ENCODE measurements around the gene PLEKHG5.
"Not testable (repeated sequence)": the region's sequence is repeated elsewhere in the genome, so short reads cannot be mapped to it uniquely, and the experiment has no call there.

The PLEKHG5 gene

GRCh38 chr1:6445062-6445763, 46.3 kb downstream of the PLEKHG5 start:
- DNase-seq, result no peak

DNA sequence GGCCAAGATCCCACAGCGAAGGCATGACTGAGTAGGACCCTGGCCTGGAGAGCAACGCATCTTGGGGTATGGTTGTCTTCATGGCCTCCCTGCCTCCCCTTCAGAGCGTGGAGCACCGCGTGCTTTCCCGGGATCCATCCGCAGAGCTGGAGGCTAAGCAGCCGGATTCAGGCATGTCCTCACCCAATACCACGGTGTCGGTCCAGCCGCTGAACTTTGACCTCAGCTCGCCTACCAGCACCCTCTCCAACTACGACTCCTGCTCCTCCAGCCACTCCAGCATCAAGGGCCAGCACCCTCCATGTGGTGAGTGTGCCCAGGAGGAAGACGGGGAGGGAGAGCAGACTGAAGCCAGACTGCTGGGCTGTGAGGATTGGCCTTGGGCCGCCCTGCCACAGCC, 47.1 kb downstream of the PLEKHG5 start:
- no peak for DNase-seq

DNA sequence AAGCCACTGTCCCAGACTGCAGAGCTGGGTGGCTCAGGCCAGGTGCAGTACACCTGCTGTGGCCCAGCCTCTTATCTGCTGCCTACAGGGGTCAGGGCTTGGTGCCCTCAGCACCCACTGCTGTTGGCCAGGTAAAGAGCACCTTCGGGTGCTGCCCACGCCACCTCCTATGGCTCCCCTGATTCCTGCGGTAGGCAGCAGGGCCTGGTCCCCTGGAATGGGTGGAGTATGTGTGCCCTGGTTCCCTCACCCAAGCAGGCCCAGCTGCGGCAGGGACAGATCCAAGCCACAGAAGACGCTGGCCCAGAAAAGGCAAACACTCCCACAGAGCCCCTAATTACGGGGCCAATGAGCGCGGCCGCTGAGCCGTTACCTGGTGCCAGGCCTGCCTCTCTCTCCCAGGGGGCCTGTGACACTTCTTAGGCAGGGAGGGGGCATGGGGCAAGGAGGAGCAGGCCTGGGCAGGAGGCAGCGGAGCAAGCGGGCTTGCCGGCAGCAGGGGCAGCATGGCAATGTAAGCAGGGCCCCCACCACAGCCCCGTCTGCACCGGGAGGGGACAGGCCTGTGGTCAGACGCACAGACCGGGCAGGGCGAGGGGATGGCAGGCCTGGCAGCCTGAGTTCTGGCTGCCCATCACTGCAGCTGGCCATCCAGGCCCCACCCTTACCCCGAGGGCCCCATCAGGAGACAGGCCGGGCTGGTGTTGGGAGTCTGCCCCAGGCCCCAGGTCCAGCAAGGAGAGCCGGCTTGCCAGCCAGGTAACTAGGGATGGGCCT, 47.9 kb downstream of the PLEKHG5 start:
- peak; percentile 57 for DNase-seq

DNA sequence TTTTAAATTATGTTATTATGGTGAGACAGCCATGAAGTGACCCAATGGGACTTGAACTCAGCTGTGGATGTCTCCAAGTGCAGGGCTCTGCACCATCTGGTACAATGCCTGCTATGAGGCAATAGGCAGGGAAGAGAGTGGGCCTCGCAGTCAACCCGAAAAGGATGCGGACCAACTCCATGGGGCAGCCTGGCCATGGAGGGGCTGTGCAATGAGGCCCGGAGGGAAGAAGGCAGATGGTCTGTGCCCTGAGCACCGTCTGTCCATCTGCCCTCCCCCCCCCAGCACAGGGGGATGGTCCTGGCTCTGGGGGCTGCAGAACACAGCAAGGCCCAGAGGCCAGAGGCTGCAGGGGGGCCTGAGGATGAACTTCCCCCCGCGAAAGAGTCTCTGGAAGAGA, 49.9 kb downstream of the PLEKHG5 start:
- DNase-seq, result no peak

DNA sequence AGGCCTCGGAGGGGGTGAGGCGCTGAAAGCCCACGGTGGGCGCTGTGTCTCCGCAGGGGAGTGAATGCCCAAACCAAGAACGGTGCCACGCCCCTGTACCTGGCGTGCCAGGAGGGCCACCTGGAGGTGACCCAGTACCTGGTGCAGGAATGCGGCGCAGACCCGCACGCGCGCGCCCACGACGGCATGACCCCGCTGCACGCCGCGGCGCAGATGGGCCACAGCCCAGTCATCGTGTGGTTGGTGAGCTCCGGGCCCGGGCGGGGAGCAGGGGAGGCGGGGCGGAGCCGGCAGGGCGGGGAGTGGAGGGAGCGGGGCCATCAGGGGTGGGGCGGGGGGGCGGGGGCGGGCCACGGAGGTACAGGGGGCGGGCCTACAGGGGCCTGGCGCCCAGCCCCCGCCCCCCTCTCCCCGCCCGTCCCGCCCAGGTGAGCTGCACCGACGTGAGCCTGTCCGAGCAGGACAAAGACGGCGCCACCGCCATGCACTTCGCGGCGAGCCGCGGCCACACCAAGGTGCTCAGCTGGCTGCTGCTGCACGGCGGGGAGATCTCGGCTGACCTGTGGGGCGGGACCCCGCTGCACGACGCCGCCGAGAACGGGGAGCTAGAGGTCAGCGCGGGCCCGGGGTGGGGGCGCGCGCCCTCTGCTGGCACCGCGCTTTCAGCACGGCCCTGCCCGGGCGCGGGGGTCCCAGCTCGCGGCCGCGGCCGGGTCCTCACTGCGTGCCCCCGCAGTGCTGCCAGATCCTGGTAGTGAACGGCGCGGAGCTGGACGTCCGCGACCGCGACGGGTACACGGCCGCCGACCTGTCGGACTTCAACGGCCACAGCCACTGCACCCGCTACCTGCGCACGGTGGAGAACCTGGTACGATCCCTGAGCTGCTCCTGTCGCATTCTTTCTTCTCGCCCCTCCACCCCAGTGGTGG, 51.0 kb downstream of the PLEKHG5 start:
- DNase-seq, result no peak

DNA sequence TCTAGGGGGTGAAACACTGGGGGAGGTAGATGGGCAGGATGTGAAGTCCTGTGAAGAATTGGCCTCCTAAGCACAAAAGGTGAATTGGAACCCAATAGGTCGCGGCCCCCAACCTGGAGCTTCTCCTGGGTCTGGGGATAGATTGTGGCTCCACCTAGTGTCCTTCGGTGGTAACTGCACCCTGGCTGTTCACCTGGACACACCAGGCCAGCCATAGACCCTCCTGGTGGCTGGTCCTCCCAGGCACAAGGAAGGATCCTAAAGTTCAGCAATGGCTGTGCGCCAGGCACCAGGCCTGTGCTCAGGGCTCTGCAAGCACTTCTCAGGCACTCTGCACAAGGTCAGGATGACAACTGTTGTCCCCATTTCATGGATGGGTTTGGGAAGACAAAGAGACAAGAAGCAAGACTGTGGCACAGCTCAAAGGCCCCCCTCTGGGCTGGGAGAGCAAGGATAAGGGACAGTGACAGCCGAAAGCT, 53.4 kb downstream of the PLEKHG5 start:
- peak; percentile 47 for DNase-seq

GRCh38 chr1:6437012-6437700, 54.3 kb downstream of the PLEKHG5 start:
- not testable (repeated sequence) for DNase-seq

GRCh38 chr1:6436277-6436676, 55.2 kb downstream of the PLEKHG5 start:
- DNase-seq, result not testable (repeated sequence)

DNA sequence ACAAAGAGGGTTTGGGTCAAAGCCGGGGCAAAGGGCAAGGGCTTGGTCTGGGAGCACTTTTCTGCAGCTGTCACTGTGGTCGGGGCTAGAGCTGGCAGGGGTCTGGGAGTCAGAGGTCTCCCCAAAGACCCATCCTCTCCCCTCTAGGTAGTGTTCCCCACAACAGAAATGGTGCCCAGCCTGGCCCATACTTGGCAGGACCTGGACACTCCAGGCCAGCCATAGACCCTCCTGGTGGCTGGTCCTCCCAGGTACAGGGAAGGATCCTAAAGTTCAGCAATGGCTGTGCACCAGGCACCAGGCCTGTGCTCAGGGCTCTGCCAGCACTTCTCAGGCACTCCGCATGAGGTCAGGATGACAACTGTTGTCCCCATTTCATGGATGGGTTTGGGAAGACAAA, 55.9 kb downstream of the PLEKHG5 start:
- DNase-seq, result no peak

- DNase-seq, result no peak
Observed at GRCh38 chr1:6435129-6435528, 56.3 kb downstream of the PLEKHG5 start.

DNA sequence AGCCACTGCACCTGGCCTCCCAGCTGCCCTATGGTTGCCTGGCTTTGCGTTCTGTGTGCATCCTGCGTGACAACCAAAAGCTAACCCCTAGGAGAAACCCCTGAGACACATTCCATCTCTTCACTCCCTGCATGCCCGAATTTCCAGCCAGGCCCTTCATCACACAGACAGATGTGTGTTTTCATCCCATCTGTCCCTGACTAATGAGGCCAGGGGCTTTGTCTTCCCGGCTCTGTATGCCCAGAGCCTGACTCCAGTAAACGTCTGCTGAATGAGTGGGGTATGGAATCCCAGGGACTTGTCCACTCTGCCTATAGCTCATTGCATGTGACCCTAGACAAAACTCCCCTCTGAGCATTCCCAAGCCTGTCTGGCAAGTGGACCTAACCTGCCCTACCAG, 57.3 kb downstream of the PLEKHG5 start:
- DNase-seq, result no peak

GRCh38 chr1:6431645-6432579, 59.6 kb downstream of the PLEKHG5 start:
- DNase-seq, result not testable (repeated sequence)

DNA sequence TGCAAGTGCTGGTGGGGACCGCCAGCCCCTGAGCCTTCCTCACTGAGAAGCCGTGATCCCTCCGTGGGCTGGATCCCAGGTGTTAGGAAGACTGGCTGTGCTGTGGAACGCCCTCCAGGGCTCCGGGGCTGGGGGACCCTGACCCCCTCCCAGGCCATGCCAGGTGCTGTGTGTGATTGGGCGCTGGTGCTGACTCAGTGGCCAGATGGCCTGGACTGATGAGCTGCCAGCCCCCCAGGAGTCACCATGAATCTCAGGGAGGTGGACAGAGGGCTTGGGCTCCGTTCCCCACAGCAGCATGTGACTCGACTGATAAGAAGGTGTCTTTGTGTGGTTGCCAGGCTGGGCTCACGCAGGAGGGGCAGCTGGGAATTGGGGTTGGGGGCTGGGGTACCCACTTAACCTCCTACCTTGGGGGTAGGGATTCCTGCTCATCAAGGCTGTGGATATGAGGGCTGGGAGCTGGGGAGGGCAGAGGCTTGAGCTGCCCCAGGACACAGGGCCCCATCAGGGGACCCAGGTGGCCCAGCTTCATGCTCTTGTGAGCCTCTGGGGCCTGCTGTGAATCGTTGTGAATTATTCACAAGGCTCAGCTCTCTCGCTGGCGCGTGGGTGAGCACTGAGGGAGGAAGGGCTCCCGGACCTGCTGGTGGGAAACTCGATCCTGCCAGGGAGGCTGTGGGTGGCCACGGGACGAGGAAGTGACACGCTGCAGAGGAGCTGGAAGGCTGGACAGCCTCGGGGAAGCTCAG, 61.6 kb downstream of the PLEKHG5 start:
- DNase-seq, result not testable (repeated sequence)

- not testable (repeated sequence) for DNase-seq
Observed at GRCh38 chr1:6428453-6428852, 63.0 kb downstream of the PLEKHG5 start.

- peak; percentile 67 for DNase-seq
Observed at GRCh38 chr1:6427441-6428390, 63.8 kb downstream of the PLEKHG5 start.

DNA sequence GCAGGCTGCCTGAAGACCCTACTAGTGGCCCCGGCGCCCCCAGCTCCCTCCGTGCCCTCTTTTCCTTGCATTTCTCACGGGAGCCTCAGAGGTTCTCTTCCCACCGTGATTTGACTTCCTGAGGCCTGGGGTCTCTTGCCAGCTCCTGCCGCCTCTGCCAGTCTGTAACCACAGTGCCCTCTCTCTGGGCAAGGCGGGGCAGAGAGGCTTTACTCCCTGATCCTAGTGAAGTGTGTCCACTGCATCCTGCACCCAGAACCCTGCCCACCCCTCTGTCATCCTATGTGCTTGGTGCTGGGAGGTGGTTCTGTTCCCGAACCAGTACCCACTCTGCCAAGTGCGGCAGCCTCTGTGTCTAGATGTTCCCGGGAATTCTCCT, 64.5 kb downstream of the PLEKHG5 start:
- no peak for DNase-seq

DNA sequence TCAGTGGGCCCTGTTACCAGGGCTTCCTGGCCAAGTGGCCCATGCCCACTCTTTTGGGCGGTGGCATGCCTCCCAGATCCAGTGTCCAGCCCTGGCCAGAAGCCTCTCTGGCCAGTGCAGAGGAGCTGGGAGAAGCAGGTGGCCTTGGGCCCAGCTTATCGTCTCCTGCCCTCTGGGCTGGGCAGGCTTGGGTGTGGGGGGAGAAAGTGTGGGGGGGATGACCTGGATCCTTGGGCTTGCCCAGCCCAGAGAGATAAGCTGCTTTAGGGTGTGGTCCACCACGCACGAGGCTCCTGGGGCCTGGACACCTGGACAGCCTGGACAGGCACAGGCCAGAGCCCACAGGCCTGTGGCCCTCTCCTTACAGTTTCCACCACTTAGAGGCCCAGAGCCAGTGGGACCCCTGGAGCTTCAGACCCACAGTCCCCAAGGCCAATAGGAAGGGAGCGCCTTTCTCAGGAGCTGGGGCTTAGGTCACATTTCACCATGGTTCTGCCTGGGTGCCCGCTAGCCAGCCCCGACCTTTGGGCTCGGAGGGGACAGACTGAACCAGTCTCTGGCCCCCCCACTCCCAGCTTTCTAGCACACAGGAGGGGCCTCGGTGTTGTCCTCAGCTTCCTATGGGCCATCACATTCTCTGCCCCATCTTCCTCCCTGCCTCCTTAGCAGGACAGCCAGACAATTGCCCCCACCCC, 65.0 kb downstream of the PLEKHG5 start:
- DNase-seq, result no peak

GRCh38 chr1:6425658-6426057, 65.8 kb downstream of the PLEKHG5 start:
- DNase-seq, result no peak
